Hepatocyte (in vitro differentiated cells): ENCODE results near the gene PDLIM5.

Experiments
- EZH2 ChIP-seq: fragments of 200-600 bp; sonication (generic); IDR thresholded peaks from 2 replicates; pipeline ENCODE4 v1.6.1; 2016; ENCODE audit warnings: antibody characterized with exemption, mild to moderate bottlenecking, borderline replicate concordance
- EZH2phosphoT487 ChIP-seq: fragments of 200-600 bp; sonication (generic); IDR thresholded peaks from one replicate; pipeline ENCODE4 v1.6.1; 2018; ENCODE audit warnings: antibody characterized with exemption, mild to moderate bottlenecking, low read depth, moderate library complexity; ENCODE audit not compliant: unreplicated experiment, severe bottlenecking
- TF ChIP-seq, protein P1 (sequence below): fragments of 200-600 bp; sonication (generic); IDR thresholded peaks from 2 replicates; pipeline ENCODE4 v1.5.1; 2016; ENCODE audit warnings: antibody characterized with exemption, mild to moderate bottlenecking; ENCODE audit not compliant: poor library complexity

- TF ChIP-seq, protein P1, sequence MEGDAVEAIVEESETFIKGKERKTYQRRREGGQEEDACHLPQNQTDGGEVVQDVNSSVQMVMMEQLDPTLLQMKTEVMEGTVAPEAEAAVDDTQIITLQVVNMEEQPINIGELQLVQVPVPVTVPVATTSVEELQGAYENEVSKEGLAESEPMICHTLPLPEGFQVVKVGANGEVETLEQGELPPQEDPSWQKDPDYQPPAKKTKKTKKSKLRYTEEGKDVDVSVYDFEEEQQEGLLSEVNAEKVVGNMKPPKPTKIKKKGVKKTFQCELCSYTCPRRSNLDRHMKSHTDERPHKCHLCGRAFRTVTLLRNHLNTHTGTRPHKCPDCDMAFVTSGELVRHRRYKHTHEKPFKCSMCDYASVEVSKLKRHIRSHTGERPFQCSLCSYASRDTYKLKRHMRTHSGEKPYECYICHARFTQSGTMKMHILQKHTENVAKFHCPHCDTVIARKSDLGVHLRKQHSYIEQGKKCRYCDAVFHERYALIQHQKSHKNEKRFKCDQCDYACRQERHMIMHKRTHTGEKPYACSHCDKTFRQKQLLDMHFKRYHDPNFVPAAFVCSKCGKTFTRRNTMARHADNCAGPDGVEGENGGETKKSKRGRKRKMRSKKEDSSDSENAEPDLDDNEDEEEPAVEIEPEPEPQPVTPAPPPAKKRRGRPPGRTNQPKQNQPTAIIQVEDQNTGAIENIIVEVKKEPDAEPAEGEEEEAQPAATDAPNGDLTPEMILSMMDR = no peak
- TF ChIP-seq EZH2 (no peak), EZH2phosphoT487 (no peak)
These were observed 99.1 kb downstream of the PDLIM5 start for GRCh38 chr4:94550851-94551250.
